ENCODE data around the gene RNF144A. TPM values are rescaled to one million over a fixed set of nuclear protein-coding genes. Genes with fewer than 3 reads are reported as not detected.

Gene RNF144A
- total and polyA plus RNA-seq, 2 experiments from 2014 or later = 5.4 to 10.1 TPM

DNA sequence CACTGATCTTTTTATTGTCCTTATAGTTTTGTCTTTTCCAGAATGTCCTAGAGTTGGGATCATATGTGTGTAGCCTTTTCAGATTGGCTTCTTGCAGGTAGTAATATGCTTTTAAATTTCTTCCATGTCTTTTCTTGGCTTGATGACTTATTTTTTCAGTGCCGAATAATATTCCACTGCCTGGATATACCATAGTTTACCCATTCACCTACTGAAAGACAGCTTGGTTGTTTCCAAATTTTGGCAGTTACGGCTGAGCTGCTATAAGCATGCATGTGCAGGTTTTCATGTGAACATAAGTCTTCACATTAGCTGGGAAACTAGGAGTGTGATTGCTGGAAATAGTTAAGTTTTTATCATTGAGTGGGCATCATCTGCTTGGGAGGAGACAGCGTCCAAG lies 73.7 kb downstream of the RNF144A start:
- Histone ChIP-seq H3K4me3 (no peak overlapping the region), H2AFZ (no peak overlapping the region), H3K27me3 (no peaks in the 10 kb centered on the region), H3K4me2 (no peak overlapping the region), H3K36me3 (replicated peaks; ENCODE audit: insufficient read depth, low read depth) (no peaks in the 10 kb centered on the region), H3K9me3 (ENCODE audit: low read depth) (no peaks in the 10 kb centered on the region), H3K9me2 (replicated peaks; ENCODE audit: insufficient read depth) (no peaks in the 10 kb centered on the region), H4K20me1 (ENCODE audit: insufficient read depth, poor library complexity, severe bottlenecking) (no peaks in the 10 kb centered on the region), H3K27ac (no peak overlapping the region), H3K4me1 (ENCODE audit: insufficient read depth) (no peaks in the 10 kb centered on the region), H3K79me2 (no peaks in the 10 kb centered on the region)
- WGBS (ENCODE audit: low lambda C conversion rate, missing lambda C conversion rate) = 98% methylated on average over 3 of the region's 3 CpGs
- no peak for DNase-seq (ENCODE audit: low spot score)
- TF ChIP-seq, protein P1, sequence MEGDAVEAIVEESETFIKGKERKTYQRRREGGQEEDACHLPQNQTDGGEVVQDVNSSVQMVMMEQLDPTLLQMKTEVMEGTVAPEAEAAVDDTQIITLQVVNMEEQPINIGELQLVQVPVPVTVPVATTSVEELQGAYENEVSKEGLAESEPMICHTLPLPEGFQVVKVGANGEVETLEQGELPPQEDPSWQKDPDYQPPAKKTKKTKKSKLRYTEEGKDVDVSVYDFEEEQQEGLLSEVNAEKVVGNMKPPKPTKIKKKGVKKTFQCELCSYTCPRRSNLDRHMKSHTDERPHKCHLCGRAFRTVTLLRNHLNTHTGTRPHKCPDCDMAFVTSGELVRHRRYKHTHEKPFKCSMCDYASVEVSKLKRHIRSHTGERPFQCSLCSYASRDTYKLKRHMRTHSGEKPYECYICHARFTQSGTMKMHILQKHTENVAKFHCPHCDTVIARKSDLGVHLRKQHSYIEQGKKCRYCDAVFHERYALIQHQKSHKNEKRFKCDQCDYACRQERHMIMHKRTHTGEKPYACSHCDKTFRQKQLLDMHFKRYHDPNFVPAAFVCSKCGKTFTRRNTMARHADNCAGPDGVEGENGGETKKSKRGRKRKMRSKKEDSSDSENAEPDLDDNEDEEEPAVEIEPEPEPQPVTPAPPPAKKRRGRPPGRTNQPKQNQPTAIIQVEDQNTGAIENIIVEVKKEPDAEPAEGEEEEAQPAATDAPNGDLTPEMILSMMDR (IDR thresholded peaks at IDR 0.05; ENCODE audit: poor library complexity) = no peak
- TF ChIP-seq EZH2 (IDR thresholded peaks at IDR 0.05; ENCODE audit: borderline replicate concordance) (no peak), EZH2phosphoT487 (IDR thresholded peaks at IDR 0.05; ENCODE audit: low read depth, severe bottlenecking, unreplicated experiment) (no peak)

DNA sequence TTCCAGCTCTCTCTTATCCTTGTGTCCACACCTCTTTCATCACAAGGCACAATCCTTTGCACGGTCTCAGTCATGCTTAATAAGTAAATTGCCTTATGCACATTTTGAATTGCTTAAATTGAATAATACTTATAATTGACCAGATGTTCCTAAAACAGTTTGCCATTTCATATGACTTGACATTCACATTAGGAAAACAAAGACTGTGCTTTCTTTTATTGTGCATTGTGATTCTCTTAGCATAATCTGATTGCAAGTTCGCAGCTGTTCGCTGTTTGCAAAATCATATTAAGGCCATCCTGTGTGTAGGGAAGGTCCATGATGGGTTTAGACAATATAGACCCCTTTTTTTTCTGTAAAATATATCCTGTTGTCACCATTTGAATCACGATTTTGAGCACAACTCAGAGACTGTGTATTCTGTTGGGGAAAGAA lies 75.6 kb downstream of the RNF144A start:
- 89% methylated on average over 4 of the region's 4 CpGs for WGBS (ENCODE audit: low lambda C conversion rate, missing lambda C conversion rate)
- no peak overlapping the region for H3K4me2 ChIP-seq
- H3K9me3 ChIP-seq (ENCODE audit: low read depth) = no peaks in the 10 kb centered on the region
- no peaks in the 10 kb centered on the region for H3K9me2 ChIP-seq (replicated peaks; ENCODE audit: insufficient read depth)
- H3K4me3 ChIP-seq = no peak overlapping the region
- H3K27me3 ChIP-seq = no peaks in the 10 kb centered on the region
- no peaks in the 10 kb centered on the region for H3K4me1 ChIP-seq (ENCODE audit: insufficient read depth)
- H3K79me2 ChIP-seq = no peaks in the 10 kb centered on the region
- no peak overlapping the region for H2AFZ ChIP-seq
- H3K27ac ChIP-seq = no peak overlapping the region
- no peak for DNase-seq (ENCODE audit: low spot score)
- no peaks in the 10 kb centered on the region for H4K20me1 ChIP-seq (ENCODE audit: insufficient read depth, poor library complexity, severe bottlenecking)
- H3K36me3 ChIP-seq (replicated peaks; ENCODE audit: insufficient read depth, low read depth) = no peaks in the 10 kb centered on the region
- TF ChIP-seq, protein P1 (IDR thresholded peaks at IDR 0.05; ENCODE audit: poor library complexity) = no peak
- no peak for TF ChIP-seq EZH2phosphoT487 (IDR thresholded peaks at IDR 0.05; ENCODE audit: low read depth, severe bottlenecking, unreplicated experiment)
- TF ChIP-seq EZH2 (IDR thresholded peaks at IDR 0.05; ENCODE audit: borderline replicate concordance) = no peak

DNA sequence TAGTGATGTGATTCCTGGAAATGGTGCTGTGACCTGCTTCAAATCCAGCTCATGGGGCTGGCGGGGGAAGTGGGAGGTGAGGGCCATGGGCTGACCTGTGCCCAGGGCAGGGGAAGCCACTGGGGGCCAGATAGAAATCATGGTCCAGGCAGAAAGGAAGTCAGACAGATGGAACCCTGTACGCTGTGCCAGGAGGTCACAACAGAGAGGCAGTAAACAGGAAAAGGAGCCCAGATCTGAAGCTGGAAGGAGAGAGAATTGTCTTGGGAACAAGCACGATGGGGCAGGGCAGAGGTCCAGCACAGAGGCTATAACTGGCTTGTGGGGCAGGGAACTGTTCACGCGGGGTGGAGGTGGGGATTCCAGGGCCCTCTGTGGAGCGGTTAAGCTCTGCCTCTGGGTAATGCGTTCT lies 76.0 kb downstream of the RNF144A start:
- H3K27me3 ChIP-seq = no peaks in the 10 kb centered on the region
- H4K20me1 ChIP-seq (ENCODE audit: insufficient read depth, poor library complexity, severe bottlenecking) = no peaks in the 10 kb centered on the region
- TF ChIP-seq EZH2 (IDR thresholded peaks at IDR 0.05; ENCODE audit: borderline replicate concordance) = no peak
- no peak for TF ChIP-seq EZH2phosphoT487 (IDR thresholded peaks at IDR 0.05; ENCODE audit: low read depth, severe bottlenecking, unreplicated experiment)
- TF ChIP-seq, protein P1 (IDR thresholded peaks at IDR 0.05; ENCODE audit: poor library complexity) = no peak
- no peak for DNase-seq (ENCODE audit: low spot score)
- H3K4me2 ChIP-seq = no peak overlapping the region
- no peaks in the 10 kb centered on the region for H3K4me1 ChIP-seq (ENCODE audit: insufficient read depth)
- H2AFZ ChIP-seq = no peak overlapping the region
- 91% methylated on average over 7 of the region's 7 CpGs for WGBS (ENCODE audit: low lambda C conversion rate, missing lambda C conversion rate)
- H3K27ac ChIP-seq = no peak overlapping the region
- no peaks in the 10 kb centered on the region for H3K36me3 ChIP-seq (replicated peaks; ENCODE audit: insufficient read depth, low read depth)
- no peaks in the 10 kb centered on the region for H3K9me2 ChIP-seq (replicated peaks; ENCODE audit: insufficient read depth)
- H3K9me3 ChIP-seq (ENCODE audit: low read depth) = no peaks in the 10 kb centered on the region
- H3K4me3 ChIP-seq = no peak overlapping the region
- H3K79me2 ChIP-seq = no peaks in the 10 kb centered on the region

DNA sequence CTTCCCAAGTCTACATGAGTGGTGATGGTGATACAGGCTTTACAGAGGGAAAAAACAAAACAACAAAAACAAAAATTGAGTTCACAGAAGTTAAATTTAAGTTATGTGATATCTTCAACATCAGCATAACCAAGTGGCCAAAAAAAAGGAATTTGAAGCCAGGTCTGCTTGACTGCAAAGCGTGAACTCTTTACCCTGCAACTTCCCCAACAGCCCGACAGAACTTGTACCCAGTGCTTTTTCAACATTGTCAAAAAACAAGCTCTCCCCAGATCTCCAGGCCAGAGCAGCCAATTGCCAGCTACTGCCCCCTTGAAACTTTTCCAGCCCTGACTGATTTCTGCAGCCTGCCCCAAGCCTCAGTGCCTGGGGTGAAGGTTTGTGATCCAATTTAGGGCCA lies 76.7 kb downstream of the RNF144A start:
- H4K20me1 ChIP-seq (ENCODE audit: insufficient read depth, poor library complexity, severe bottlenecking) = no peaks in the 10 kb centered on the region
- WGBS (ENCODE audit: low lambda C conversion rate, missing lambda C conversion rate) = 94% methylated on average over 2 of the region's 2 CpGs
- H3K79me2 ChIP-seq = no peaks in the 10 kb centered on the region
- H3K4me1 ChIP-seq (ENCODE audit: insufficient read depth) = no peaks in the 10 kb centered on the region
- H3K4me3 ChIP-seq = no peak overlapping the region
- H3K4me2 ChIP-seq = no peak overlapping the region
- no peaks in the 10 kb centered on the region for H3K27me3 ChIP-seq
- no peaks in the 10 kb centered on the region for H3K36me3 ChIP-seq (replicated peaks; ENCODE audit: insufficient read depth, low read depth)
- no peaks in the 10 kb centered on the region for H3K9me2 ChIP-seq (replicated peaks; ENCODE audit: insufficient read depth)
- H3K27ac ChIP-seq = no peak overlapping the region
- H3K9me3 ChIP-seq (ENCODE audit: low read depth) = no peaks in the 10 kb centered on the region
- DNase-seq (ENCODE audit: low spot score) = no peak
- TF ChIP-seq EZH2phosphoT487 (IDR thresholded peaks at IDR 0.05; ENCODE audit: low read depth, severe bottlenecking, unreplicated experiment) = no peak
- TF ChIP-seq EZH2 (IDR thresholded peaks at IDR 0.05; ENCODE audit: borderline replicate concordance) = no peak
- TF ChIP-seq, protein P1 (IDR thresholded peaks at IDR 0.05; ENCODE audit: poor library complexity) = no peak
- no peak overlapping the region for H2AFZ ChIP-seq
